ENCODE measurements around the gene GKAP1. TPM values are rescaled to one million over a fixed set of nuclear protein-coding genes. Genes with fewer than 3 reads are reported as not detected.

The GKAP1 gene
- total and polyA plus RNA-seq, 5 donors from 2014 or later: 1.6 to 6.7 (median 4.2) TPM

DNA sequence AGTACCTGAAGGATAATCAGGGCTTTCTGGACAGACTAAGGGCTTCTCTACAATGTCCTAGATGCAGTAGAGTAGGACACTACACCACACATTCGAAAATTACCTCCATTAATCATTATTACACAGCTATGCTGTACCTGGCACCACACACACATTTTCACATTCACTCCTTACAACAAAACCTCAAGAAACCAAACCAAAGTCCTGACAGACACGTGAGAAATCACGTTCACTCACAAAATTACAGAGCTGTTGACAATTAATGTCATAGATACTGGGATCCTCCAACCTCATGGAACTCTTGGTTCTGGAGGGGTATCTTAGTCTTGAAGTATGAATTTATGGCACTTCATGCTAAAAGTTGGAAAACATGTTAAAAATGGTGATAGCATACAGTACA is 126.1 kb downstream of the GKAP1 start:
- Histone ChIP-seq H3K9me3 (ENCODE audit: control insufficient read depth in 2 of 2, low read length in 2 of 2) (no peaks in the 10 kb centered on the region), H3K4me3 (ENCODE audit: low read depth, low read length) (peak overlapping the region; percentile 2), H3K27ac (ENCODE audit: insufficient read depth, low read length, poor library complexity, severe bottlenecking) (no peak overlapping the region), H3K27me3 (ENCODE audit: control insufficient read depth, insufficient read depth, low read length) (no peaks in the 10 kb centered on the region), H3K36me3 (ENCODE audit: control insufficient read depth, insufficient read depth, low read length) (no peaks in the 10 kb centered on the region), H3K4me1 (ENCODE audit: control insufficient read depth, insufficient read depth, low read length, poor library complexity, severe bottlenecking) (peaks cover 48% of the 10 kb centered on the region)
- DNase-seq: no peak
- Mint-ChIP-seq H3K4me3 (peak overlapping the region in 3 of 4 donors; percentile 1 to 26 (median 24)), H3K27ac (peak overlapping the region in 2 of 3 donors; percentile 15 to 58), H3K27me3 (no peaks in the 10 kb centered on the region), H3K36me3 (no peaks in the 10 kb centered on the region), H3K9me3 (no peaks in the 10 kb centered on the region), H3K4me1 (peaks cover 47 to 91% (median 69%) of the 10 kb centered on the region in 4 donors)
- ATAC-seq (ENCODE audit: low read depth in 2 of 2): no peak

Other genes starting within 250 kb of the GKAP1 start
- 9.1 TPM for gene IDNK, start 194.6 kb downstream of the GKAP1 start, total RNA-seq
- gene IDNK, start 194.6 kb downstream of the GKAP1 start, polyA plus RNA-seq: 10 to 100 TPM; 26.3 to 43.3 (median 29.7) TPM
- gene UBQLN1, start 109.8 kb downstream of the GKAP1 start, total RNA-seq: 141 TPM
- gene UBQLN1, start 109.8 kb downstream of the GKAP1 start, polyA plus RNA-seq: 10 to 100 TPM; 70.0 to 85.6 (median 75.2) TPM
- gene KIF27, start 103.7 kb upstream of the GKAP1 start, total RNA-seq: 2.9 TPM
- 1 to 10 TPM in 1 of 4 donors, under 1 TPM in 2, not detected in 1; 0.46 to 1.3 (median 0.59) TPM for gene KIF27, start 103.7 kb upstream of the GKAP1 start, polyA plus RNA-seq
- 617 TPM for gene HNRNPK, start 162.4 kb upstream of the GKAP1 start, total RNA-seq
- 1,000 to 10,000 TPM in 1 of 4 donors, 100 to 1,000 TPM in 3; 941 to 1,033 (median 952) TPM for gene HNRNPK, start 162.4 kb upstream of the GKAP1 start, polyA plus RNA-seq
- 2.8 TPM for gene RMI1, start 163.0 kb upstream of the GKAP1 start, total RNA-seq
- 1 to 10 TPM; 5.5 to 9.8 (median 7.7) TPM for gene RMI1, start 163.0 kb upstream of the GKAP1 start, polyA plus RNA-seq

Measured in CD4-positive, CD25-positive, alpha-beta regulatory T cell (primary cell).